CD4-positive, alpha-beta T cell treated with Interleukin-17A for 4 hours (primary cell): ENCODE data around the gene TRIM45.
"Not testable (repeated sequence)": the region's sequence is repeated elsewhere in the genome, so short reads cannot be mapped to it uniquely, and the experiment has no call there.

ENCODE experiments used
- DNase-seq: peaks from one replicate; pipeline ENCODE4 v3.0.0-alpha.2; 2020; ENCODE audit warnings: mixed read lengths

TRIM45 gene, protein sequence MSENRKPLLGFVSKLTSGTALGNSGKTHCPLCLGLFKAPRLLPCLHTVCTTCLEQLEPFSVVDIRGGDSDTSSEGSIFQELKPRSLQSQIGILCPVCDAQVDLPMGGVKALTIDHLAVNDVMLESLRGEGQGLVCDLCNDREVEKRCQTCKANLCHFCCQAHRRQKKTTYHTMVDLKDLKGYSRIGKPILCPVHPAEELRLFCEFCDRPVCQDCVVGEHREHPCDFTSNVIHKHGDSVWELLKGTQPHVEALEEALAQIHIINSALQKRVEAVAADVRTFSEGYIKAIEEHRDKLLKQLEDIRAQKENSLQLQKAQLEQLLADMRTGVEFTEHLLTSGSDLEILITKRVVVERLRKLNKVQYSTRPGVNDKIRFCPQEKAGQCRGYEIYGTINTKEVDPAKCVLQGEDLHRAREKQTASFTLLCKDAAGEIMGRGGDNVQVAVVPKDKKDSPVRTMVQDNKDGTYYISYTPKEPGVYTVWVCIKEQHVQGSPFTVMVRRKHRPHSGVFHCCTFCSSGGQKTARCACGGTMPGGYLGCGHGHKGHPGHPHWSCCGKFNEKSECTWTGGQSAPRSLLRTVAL

DNA sequence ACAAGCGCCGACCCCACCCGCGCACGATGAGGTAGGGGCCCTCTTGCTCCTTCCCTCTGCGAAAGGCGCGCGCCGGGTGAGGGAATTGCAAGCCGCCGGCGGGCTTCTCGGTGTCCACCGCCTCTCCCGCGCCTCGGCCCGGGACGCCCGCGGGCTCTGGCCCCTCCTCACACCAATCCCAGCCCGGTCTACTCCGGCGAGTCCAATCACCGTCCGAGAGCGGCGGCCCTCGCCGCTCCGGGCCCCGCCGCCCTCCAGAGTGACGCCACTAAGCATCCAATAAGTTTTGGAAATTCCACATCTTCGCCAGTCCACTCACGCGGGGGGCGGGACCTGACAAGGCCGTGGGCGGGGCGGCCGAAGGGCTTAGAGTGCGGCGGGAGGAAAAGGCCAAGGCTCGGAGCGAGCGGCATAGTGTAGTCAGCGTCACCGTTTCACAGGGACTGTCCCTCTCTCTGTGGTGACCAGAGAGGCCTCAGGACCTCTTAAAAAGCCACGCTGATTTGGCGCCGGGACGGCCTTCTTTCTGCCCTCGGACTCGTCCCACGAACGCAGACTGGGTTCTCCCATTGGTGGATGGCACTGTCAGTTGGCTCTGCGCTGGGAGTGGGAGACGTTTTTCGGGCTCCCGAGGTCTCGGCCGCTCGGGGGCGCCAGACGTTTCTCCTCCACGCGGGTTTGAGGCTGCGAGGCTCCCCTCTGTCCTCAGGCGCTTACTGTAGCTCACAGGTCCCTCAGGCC lies at the start of gene TRIM45:
Gene TRIM45 (minus strand): TSS at position 161 of the 741 bp plus-strand sequence. CDS start 548 bp downstream, outside the sequence.
- DNase-seq, result peak; percentile 89

DNA sequence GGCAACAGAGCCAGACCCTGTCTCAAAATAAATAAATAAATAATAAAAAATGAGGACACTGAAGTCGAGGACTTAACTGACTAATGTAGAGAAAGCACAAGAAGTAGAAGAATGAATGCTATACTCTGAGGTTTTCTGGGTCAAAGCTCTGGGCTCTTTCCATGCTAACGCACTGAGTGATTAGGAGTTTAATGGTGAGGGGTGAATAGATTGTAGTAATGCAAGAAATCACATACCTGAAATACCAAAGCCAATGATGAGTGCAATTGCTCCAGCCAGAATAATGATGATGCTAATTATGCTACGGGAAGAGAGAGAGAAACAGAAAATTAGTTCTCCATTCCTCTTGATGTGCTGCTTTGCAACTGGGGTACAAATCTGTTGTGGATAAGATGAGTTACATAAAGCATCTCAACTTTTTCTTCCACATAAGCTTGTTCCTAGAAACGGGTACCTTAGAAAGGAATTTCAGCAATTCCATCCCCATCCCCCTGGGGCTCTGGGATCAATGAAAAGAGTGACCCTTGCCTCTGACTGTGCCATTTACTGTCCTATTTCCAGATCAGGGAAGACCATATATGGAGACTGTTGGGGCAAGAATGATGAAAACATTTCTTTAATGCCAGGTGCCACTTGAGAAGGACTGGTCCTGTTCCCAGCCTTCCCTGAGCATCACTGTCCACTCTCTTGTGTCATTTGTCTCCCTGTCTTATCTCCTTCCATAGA lies 48.5 kb upstream of the TRIM45 start:
- DNase-seq, result no peak

DNA sequence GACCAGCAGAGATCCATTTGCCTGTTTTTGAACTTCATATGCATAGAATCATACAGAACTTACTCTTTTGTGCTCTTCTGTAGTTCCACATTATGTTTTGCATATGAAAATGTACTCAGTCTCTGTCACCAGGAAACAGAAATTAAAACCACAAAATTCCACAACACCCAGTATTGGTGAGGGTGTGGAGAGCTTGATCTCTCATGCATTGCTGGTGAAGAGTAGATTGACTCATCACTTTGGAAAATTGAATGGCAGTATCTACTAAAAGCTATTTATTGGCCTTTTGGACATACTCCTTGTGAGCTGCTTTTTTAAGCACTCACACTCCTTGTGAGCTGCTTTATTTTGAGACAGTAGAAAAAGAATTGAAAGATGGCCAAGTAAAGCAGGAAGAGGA lies 45.9 kb upstream of the TRIM45 start:
- DNase-seq, result no peak

DNA sequence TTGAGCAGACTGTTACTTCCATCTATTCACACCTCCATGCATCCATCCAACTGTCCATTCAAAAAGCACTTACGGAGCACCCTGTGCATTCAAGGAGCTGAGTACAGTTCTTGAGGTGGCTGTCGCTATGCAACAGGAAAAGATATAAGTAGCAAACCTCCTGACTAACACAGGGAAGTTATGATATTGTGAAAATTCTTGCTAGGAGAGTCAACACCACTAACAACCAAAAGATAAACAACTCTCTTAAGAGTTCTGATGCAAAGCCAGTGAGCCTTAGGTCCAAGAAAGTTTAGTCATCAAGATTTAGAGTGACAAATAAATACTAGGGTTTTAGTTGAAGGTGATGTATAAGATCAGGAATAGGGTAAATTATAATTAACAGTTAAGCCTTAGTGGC lies 44.5 kb upstream of the TRIM45 start:
- DNase-seq, result no peak

DNA sequence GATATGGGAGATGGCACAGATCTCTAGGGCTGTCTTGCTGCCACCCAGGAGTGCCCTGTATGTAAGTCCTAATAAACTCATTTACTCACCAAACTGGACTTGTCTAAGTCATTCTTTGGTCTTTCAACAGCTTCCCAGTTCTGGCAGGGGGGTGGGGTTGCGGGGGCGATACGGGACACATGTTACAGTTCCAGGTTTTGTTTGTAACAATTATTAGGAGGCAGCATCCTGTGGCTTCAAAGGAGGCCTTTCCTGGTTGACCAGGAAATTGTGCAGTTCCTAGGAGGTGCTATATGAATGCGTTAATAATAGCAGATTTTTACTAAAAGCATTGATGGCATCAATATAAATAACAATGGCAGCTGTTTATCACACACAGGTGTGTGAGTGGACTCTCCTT lies 42.7 kb upstream of the TRIM45 start:
- DNase-seq, result no peak

DNA sequence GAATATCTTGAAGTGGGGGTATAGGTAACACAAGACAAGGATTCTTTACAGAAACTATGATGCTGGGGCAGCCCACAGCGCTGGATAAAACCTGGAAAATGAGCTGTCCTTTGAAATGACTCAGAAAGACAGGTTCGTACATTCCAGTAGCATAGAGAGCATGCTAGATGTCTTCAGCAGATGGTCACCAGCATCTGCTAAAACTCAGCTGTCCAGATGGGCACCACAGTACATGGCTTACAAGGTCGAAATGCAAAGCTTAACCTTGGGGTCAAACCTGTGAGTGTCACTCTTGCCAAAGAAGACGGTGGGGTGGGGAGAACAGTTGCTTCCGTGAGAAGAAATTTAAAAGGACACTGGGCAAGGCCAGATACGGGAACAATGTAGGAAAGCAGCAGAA lies 41.3 kb upstream of the TRIM45 start:
- no peak for DNase-seq

DNA sequence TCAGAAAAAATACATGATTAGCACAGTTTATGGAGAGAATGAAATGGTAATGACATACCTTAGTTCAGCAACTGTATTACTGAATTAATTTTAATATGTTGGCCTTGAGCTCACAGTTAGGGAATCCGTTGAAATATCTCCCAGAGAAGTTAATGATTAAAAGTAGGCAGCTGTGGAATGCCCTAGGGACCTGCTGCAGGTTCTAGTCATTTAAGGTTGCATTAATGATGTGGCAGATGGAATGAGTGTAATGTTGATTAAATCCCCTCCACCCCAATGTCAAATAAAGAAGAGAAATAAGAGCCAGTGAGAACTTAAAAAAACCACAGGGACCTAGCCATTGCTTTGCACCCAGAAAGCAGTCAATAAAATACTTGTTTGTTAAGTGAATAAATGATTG lies 40.3 kb upstream of the TRIM45 start:
- DNase-seq, result no peak

DNA sequence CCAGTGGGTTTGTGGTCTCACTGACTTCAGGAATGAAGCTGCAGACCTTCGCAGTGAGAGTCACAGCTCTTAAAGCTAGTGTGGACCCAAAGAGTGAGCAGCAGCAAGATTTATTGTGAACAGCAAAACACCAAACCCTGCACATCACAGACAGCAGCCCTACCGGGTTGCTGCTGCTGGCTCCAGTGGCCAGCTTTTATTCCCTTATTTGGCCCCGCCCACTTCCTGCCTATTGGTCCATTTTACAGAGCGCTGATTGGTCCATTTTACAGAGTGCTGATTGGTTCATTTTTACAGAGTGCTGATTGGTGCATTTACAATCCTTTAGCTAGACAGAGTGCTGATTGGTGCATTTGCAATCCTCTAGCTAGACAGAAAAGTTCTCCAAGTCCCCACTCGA lies 29.8 kb upstream of the TRIM45 start:
- not testable (repeated sequence) for DNase-seq

DNA sequence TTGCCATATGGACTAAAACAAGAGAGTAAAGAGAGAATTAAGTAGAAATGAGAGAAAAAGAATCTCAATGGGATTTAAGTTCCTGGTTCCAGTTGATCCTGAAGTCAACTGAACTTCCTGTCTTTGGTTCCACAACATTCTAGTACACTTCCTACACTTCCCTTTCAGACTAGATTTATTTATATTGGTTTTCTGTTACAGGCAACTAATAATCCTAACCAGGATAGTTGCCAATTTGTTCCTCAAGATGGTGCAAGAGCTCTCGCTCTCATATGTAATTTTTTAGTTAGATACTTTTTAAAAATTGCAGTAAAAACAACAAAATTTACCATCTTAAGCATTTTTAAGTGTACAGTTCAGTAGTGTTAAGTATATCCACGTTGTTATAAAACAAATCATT lies 28.8 kb upstream of the TRIM45 start:
- DNase-seq, result no peak

DNA sequence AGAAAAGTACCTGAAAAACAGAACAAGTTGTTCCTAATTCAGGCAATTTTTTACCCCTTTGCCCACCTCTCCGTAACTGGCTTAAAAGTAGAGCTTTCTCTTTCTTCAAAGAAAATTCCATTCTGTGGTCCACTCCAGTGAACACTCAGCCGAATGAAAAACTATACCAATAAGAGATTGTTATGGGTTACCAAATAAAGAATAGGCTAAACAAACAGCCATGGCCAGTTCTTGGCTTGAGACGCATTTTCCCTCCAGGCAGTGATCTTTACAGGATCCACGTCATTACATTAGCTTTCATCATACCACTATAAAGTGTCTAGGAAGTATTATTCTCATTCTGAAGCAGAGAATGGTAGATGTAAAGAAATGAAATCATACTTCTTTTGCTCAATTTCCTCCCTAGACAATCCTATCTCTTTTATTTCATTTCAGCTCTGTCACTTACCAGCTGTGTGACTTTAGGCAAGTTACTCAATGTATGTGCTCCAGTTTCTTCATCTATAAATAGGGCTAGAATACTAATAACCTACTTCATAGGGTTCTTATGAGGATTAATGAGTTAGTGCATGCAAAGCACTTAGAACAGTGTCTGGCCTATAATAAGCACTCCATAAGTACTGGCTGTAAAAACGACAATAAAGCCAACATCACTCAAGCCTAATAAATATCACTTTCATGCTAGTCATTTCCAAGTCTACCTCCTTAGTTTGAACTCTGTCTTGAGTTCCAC lies 26.5 kb upstream of the TRIM45 start:
- no peak for DNase-seq

DNA sequence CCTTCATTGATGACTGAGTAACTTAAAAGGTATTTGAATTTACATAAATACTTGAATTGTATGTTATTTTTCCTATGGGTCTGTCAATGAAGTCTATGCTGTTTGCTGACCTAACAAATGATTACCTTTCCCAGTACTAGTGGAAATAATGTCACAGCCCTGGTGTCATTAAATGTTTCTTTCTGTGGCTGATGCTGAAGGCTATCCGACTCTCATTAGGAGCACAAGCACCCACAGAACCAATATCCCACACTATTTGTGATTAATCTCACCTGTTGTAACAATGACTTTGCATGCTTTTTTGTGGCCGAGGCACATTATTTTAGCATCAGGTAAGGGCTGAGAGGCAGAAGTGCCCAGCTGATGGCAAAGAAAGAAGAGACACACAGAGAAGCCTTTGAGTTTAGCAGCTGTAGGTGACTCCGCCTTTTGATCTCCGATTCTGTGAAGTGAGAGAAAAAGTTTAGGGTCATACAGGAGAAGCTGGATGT lies 25.8 kb upstream of the TRIM45 start:
- no peak for DNase-seq

DNA sequence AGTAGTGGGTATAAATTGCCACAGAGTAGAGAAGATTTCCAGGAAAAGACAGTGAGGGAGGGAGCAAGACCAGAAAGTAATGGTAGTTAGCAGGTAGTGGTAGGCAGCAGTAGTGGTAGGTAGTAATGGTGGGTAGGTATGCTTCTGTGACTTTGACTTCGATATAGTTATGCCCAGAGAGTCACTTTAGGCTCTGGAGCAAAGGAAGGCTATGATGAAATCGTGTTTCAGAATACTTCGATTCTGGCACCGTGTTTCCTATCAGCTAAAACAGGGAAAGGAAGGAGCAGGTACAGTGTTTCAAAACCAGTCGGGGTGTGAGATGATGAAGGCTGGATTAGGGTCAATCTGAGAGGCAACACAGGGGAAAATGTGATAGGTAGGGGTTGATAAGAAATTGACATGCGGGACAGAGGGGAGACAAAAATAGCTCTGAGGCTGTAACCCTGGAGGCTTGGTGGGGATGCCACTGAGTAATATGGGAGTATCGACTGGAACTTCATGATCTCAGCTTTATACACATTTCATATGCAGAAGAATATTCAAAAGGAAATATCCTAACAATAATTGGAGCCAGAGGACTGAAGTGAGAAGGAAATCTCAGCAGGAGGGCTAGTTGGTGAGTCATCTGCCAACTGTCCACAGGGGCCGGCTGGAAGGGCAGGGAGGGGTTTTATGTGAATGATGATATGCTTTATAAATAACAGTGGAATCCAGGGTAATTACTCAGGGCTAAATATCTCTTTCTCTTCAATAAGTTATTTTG lies 25.2 kb upstream of the TRIM45 start:
- no peak for DNase-seq

DNA sequence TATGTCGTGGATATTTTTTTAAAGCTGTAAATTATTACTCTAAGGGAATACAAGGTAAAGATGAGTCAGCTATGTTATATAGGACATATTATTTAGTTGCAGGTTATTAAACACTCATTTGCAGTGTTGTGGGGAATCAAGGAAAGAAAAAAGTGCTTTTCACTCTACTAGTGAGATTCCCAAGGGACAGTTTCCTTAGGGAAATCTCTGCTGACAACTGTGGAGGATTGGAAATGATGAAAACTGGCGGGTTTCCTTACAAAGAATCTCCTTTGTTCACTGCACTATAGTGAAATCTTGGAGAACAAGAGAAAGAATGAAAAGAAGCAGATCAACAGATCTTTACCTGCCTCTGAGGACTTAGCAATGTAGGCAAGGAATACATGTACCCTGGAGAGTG lies 24.5 kb upstream of the TRIM45 start:
- DNase-seq, result no peak

DNA sequence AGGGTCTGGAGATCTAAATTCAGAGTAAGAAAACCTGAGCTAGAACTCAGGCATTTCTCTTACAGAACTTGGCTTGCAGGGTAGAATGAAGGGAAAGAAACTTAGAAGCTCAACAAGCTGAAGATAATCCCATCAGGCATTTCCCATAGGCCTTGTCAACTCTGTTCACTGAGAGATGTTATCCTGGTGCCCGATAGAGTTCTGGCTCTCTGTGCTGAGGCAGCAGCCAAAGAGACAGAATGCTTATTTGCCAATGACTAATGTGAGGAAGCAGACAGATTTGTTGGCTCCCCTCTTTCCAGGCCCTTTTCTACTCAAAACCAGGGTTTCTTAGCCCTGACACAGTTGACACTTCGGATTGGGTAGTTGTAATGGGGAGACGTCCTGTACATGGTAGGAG lies 22.3 kb upstream of the TRIM45 start:
- DNase-seq, result no peak

DNA sequence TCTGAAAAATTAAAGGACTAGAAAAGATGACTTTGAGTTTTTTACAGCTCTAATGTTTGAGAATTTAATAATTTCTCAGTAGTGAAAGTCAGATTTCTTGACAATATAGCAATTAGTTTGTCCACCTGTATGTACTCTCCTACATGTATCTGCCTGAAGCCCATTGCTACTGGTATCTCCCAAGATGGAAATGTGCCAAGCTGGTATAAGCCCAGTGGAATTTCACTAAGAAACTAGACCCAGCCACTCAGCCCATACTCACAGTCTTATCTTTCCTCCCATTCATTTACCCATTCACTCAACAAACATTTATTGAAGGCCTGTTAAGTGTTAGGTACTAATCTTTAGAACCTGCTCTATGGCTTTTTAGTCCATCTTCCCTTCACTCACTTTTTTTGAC lies 21.6 kb upstream of the TRIM45 start:
- no peak for DNase-seq

DNA sequence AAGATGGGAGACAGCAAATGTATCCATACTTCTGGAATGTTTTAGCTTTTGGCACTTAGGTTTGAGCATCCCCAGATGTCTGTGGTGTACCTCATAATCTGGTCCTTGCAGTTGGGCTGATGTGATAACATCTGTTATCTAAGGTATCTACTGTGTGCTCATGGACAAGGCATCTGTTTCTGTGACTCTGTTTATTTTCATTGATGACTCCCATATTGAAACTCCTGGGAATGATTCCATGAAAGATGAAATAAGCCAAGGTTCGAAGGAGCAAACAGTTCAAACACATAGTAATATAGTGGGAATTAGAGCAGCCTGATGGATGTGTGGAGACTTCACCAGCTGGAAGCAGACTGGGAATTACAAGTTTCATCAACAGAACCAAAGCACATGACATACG lies 20.7 kb upstream of the TRIM45 start:
- DNase-seq, result no peak

DNA sequence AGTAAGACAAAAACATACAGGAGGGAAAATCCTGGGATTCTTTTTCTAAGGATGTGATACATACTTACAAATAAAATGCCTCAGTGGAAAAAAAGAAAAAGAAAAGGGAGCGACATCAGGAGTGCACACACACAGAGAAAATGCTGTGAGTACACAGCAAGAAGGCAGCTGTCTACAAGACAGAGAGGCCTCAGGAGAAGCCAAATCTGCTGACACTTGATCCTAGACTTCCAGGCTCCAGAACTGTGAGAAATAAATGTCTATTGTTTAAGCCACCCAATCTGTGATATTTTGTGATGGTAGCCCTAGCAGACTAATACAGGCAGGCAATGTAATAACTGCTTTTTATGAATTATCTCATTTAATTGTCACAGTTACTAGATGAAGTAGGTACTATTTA lies 17.0 kb upstream of the TRIM45 start:
- DNase-seq, result no peak

DNA sequence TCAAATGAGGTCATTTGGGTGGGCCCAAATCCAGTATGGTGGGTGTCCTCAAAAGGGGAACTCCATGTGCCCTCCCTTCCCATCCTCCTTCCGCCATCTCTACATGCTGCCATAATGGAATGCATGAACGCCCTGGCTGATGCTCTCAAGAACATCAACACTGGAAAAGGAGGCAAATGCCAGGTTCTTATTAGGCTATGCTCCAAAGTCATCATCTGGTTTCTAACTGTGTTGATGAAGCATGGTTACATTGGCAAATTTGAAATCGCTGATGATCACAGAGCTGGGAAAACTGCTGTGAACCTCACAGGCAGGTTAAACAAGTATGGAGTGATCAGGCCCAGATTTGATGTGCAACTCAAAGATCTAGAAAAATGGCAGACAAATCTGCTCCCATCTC lies 16.6 kb upstream of the TRIM45 start:
- no peak for DNase-seq

DNA sequence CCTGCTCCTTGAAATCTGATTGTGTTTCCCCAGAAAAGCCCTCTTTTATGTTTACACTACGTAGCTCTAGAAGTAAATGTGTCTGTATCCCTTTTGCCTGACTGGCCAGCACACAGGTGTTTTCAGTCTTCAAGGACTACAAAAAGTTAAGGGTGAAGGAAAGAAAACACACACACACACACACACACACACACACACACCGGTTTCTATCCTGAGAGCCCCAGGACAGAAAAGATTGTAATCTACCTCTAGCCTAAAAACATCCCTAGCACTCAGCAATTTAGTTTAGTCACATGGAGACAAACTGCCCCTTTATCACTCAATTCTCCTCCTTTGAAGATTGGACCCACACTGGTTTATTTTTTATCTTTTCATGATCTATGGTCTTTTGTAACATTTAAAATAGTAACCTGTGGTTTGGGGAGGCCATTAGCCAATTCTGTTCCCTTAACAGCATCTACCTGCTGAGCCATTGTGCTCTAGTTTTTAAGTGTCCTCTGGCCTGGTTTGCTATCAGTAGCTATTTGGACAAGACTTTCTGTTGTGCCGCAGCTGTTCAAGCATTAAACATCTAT lies 15.8 kb upstream of the TRIM45 start:
- DNase-seq, result no peak

DNA sequence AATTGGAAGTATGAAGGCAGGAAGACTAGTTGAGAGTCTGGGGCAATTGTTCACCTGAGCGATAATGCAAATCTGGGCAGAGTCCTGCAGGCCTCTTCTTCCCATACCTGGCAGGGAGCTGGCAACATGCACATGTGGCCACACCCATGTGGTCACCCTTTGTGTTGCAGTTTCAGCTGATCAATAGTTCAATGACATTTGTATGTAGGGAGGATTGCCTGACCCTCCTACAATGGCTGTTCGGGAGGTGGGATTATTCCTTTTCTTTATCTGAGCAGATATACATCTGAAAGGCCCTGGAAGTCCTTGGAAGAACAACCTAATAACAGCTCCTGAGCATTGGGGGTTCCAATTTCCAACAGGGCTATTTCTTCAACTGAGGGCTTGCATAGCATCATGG lies 15.2 kb upstream of the TRIM45 start:
- DNase-seq, result no peak

DNA sequence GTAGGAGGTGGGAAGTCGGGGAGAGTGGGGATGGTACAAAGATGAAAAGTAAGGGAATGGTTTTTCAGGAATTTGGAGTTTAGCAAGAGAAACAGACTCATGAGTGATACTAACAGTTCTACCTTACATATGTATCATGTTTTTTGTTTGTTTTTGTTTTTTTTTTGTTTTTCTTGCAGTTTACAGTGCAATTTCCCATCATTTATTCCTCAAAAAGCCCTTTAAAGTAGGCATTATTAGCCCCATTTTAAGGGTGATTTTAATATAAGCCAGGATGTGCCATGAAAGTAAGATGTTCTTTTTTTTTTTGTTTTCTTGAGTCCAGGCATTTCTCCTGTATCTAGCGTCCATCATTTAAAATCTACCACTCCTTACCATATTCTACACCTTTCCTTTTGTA lies 13.8 kb upstream of the TRIM45 start:
- DNase-seq, result no peak
